Retina (tissue), 1 donor: ENCODE measurements around the gene BBX.
A peak's percentile ranks its signal among the peaks of the same experiment; 100 is the strongest.

Experiments used
- DNase-seq: peaks from one replicate; pipeline ENCODE4 v3.0.0-alpha.2; 2016

Gene BBX

GRCh38 chr3:107522510-107523288, at the start of gene BBX:
BBX (plus strand) TSS chr3:107522962; CDS start chr3:107710461, 187,499 bp downstream.
- DNase-seq: peak; percentile 100

- no peak for DNase-seq
Observed at GRCh38 chr3:107476462-107476861, 46.3 kb upstream of the BBX start.

- DNase-seq: no peak
Observed at GRCh38 chr3:107487490-107487889, 35.3 kb upstream of the BBX start.

- no peak for DNase-seq
Observed at GRCh38 chr3:107488942-107489341, 33.8 kb upstream of the BBX start.

GRCh38 chr3:107493134-107493533, 29.6 kb upstream of the BBX start:
- no peak for DNase-seq

GRCh38 chr3:107496855-107497254, 25.9 kb upstream of the BBX start:
- no peak for DNase-seq

GRCh38 chr3:107498646-107499045, 24.1 kb upstream of the BBX start:
- DNase-seq: no peak

- no peak for DNase-seq
Observed at GRCh38 chr3:107506458-107506857, 16.3 kb upstream of the BBX start.

GRCh38 chr3:107508331-107508730, 14.4 kb upstream of the BBX start:
- no peak for DNase-seq

GRCh38 chr3:107512108-107512507, 10.7 kb upstream of the BBX start:
- DNase-seq: no peak

GRCh38 chr3:107514453-107514852, 8.3 kb upstream of the BBX start:
- DNase-seq: no peak

GRCh38 chr3:107516475-107516874, 6.3 kb upstream of the BBX start:
- DNase-seq: no peak

- no peak for DNase-seq
Observed at GRCh38 chr3:107520535-107520934, 2.2 kb upstream of the BBX start.

GRCh38 chr3:107521469-107522059, 1.2 kb upstream of the BBX start:
- no peak for DNase-seq

GRCh38 chr3:107523289-107523538, 452 bp downstream of the BBX start:
- DNase-seq: no peak

- DNase-seq: peak; percentile 89
Observed at GRCh38 chr3:107523539-107524325, 970 bp downstream of the BBX start.

- peak; percentile 76 for DNase-seq
Observed at GRCh38 chr3:107524326-107524840, 1.6 kb downstream of the BBX start.

- DNase-seq: peak; percentile 74
Observed at GRCh38 chr3:107524841-107525643, 2.3 kb downstream of the BBX start.

GRCh38 chr3:107525644-107526305, 3.0 kb downstream of the BBX start:
- peak; percentile 79 for DNase-seq

- no peak for DNase-seq
Observed at GRCh38 chr3:107531917-107532469, 9.2 kb downstream of the BBX start.

- no peak for DNase-seq
Observed at GRCh38 chr3:107540857-107541256, 18.1 kb downstream of the BBX start.

GRCh38 chr3:107542665-107543064, 19.9 kb downstream of the BBX start:
- DNase-seq: no peak
